HUES64 (cell line): Measurements from ENCODE around the gene PI4KA.

Source experiments
- H3K27ac ChIP-seq: 2 replicates; pipeline ENCODE4 v1.7.0; 2013; ENCODE audit warnings: low read depth, low read length, inconsistent platforms
- H3K27me3 ChIP-seq: 2 replicates; pipeline ENCODE4 v1.6.1; 2013; ENCODE audit warnings: mild to moderate bottlenecking, low read length; ENCODE audit not compliant: insufficient read depth
- H3K36me3 ChIP-seq: 2 replicates; pipeline ENCODE4 v1.6.1; 2013; ENCODE audit warnings: mild to moderate bottlenecking, low read length; ENCODE audit not compliant: insufficient read depth
- H3K4me1 ChIP-seq: 2 replicates; pipeline ENCODE4 v1.6.1; 2013; ENCODE audit warnings: mild to moderate bottlenecking, low read length, moderate library complexity; ENCODE audit not compliant: insufficient read depth
- H3K4me3 ChIP-seq: 2 replicates; pipeline ENCODE4 v1.5.1; 2013; ENCODE audit warnings: mild to moderate bottlenecking, low read length, moderate library complexity
- H3K9ac ChIP-seq: 2 replicates; pipeline ENCODE4 v1.6.1; 2013; ENCODE audit warnings: mild to moderate bottlenecking, low read depth, low read length
- H3K9me3 ChIP-seq: 2 replicates; pipeline ENCODE4 v1.6.1; 2013; ENCODE audit warnings: low read depth, low read length; ENCODE audit not compliant: insufficient read depth
- WGBS: fragments of 150-250, 120-280 bp; methylation state at CpG from one replicate; pipeline ENCODE4 v1.1.7; 2013; ENCODE audit warnings: missing lambda C conversion rate; 5-methylcytosine and 5-hydroxymethylcytosine counted together

Gene PI4KA

GRCh38 chr22:20787223-20787622 lies 71.4 kb downstream of the PI4KA start:
- Histone ChIP-seq H3K9ac (no peak overlapping the region), H3K4me1 (0 out of 2 replicates have a peak, but pooled peaks cover 6% of the 10 kb centered on the region), H3K36me3 (peaks cover 7% of the 10 kb centered on the region; the same call in 1 of the 2 replicates), H3K4me3 (no peak overlapping the region), H3K9me3 (no peaks in the 10 kb centered on the region), H3K27me3 (no peaks in the 10 kb centered on the region), H3K27ac (no peak overlapping the region)
- 96% methylated on average over 4 of the region's 4 CpGs for WGBS

GRCh38 chr22:20786536-20786979 lies 72.1 kb downstream of the PI4KA start:
- 0 out of 2 replicates have a peak, but pooled peaks cover 6% of the 10 kb centered on the region for H3K4me1 ChIP-seq
- H3K9me3 ChIP-seq: no peaks in the 10 kb centered on the region
- no peak overlapping the region for H3K4me3 ChIP-seq
- WGBS: 92% methylated on average over 10 of the region's 10 CpGs
- no peak overlapping the region for H3K27ac ChIP-seq
- no peak overlapping the region for H3K9ac ChIP-seq
- no peaks in the 10 kb centered on the region for H3K27me3 ChIP-seq
- H3K36me3 ChIP-seq: peaks cover 5% of the 10 kb centered on the region; the same call in 1 of the 2 replicates

GRCh38 chr22:20786048-20786447 lies 72.6 kb downstream of the PI4KA start:
- H3K27me3 ChIP-seq: no peaks in the 10 kb centered on the region
- H3K4me3 ChIP-seq: no peak overlapping the region
- no peak overlapping the region for H3K9ac ChIP-seq
- WGBS: 92% methylated on average over 8 of the region's 8 CpGs
- H3K36me3 ChIP-seq: peaks cover 5% of the 10 kb centered on the region; the same call in 1 of the 2 replicates
- H3K4me1 ChIP-seq: 0 out of 2 replicates have a peak, but pooled peaks cover 6% of the 10 kb centered on the region
- H3K9me3 ChIP-seq: no peaks in the 10 kb centered on the region
- no peak overlapping the region for H3K27ac ChIP-seq

GRCh38 chr22:20785415-20785814 lies 73.2 kb downstream of the PI4KA start:
- no peaks in the 10 kb centered on the region for H3K9me3 ChIP-seq
- H3K27me3 ChIP-seq: no peaks in the 10 kb centered on the region
- H3K4me1 ChIP-seq: 0 out of 2 replicates have a peak, but pooled peaks cover 6% of the 10 kb centered on the region
- 93% methylated on average over 2 of the region's 3 CpGs for WGBS
- H3K9ac ChIP-seq: no peak overlapping the region
- H3K27ac ChIP-seq: no peak overlapping the region
- no peak overlapping the region for H3K4me3 ChIP-seq
- H3K36me3 ChIP-seq: 0 out of 2 replicates have a peak, but pooled peaks cover 3% of the 10 kb centered on the region

- no peaks in the 10 kb centered on the region for H3K9me3 ChIP-seq
- H3K4me3 ChIP-seq: no peak overlapping the region
- no peaks in the 10 kb centered on the region for H3K27me3 ChIP-seq
- H3K4me1 ChIP-seq: peaks cover 6% of the 10 kb centered on the region; the same call in 1 of the 2 replicates
- WGBS: 66% methylated on average over 14 of the region's 14 CpGs
- 0 out of 2 replicates have a peak, but pooled peaks cover 3% of the 10 kb centered on the region for H3K36me3 ChIP-seq
- H3K27ac ChIP-seq: no peak overlapping the region
- H3K9ac ChIP-seq: no peak overlapping the region
Observed at GRCh38 chr22:20783844-20784723, 74.5 kb downstream of the PI4KA start.

- H3K4me1 ChIP-seq: peaks cover 6% of the 10 kb centered on the region; the same call in 1 of the 2 replicates
- 0 out of 2 replicates have a peak, but pooled peaks cover 3% of the 10 kb centered on the region for H3K36me3 ChIP-seq
- no peak overlapping the region for H3K9ac ChIP-seq
- H3K27ac ChIP-seq: no peak overlapping the region
- H3K27me3 ChIP-seq: no peaks in the 10 kb centered on the region
- WGBS: 96% methylated on average over 3 of the region's 3 CpGs
- H3K9me3 ChIP-seq: no peaks in the 10 kb centered on the region
- no peak overlapping the region for H3K4me3 ChIP-seq
Observed at GRCh38 chr22:20783300-20783673, 75.3 kb downstream of the PI4KA start.

- Histone ChIP-seq H3K4me1 (peaks cover 6% of the 10 kb centered on the region; the same call in 1 of the 2 replicates), H3K9ac (no peak overlapping the region), H3K9me3 (no peaks in the 10 kb centered on the region), H3K4me3 (no peak overlapping the region), H3K36me3 (0 out of 2 replicates have a peak, but pooled peaks cover 3% of the 10 kb centered on the region), H3K27ac (no peak overlapping the region), H3K27me3 (no peaks in the 10 kb centered on the region)
- WGBS: 94% methylated on average over 4 of the region's 4 CpGs
Observed at GRCh38 chr22:20782596-20783299, 75.9 kb downstream of the PI4KA start.

- Histone ChIP-seq H3K9ac (no peak overlapping the region), H3K9me3 (no peaks in the 10 kb centered on the region), H3K4me1 (peaks cover 6% of the 10 kb centered on the region; the same call in 1 of the 2 replicates), H3K36me3 (0 out of 2 replicates have a peak, but pooled peaks cover 3% of the 10 kb centered on the region), H3K27me3 (no peaks in the 10 kb centered on the region), H3K4me3 (no peak overlapping the region), H3K27ac (no peak overlapping the region)
- WGBS: 92% methylated on average over 4 of the region's 4 CpGs
Observed at GRCh38 chr22:20782083-20782482, 76.5 kb downstream of the PI4KA start.

GRCh38 chr22:20781272-20781990 lies 77.2 kb downstream of the PI4KA start:
- Histone ChIP-seq H3K9me3 (no peaks in the 10 kb centered on the region), H3K27me3 (no peaks in the 10 kb centered on the region), H3K4me3 (no peak overlapping the region), H3K4me1 (peaks cover 6% of the 10 kb centered on the region; the same call in 1 of the 2 replicates), H3K9ac (no peak overlapping the region), H3K36me3 (no peaks in the 10 kb centered on the region), H3K27ac (no peak overlapping the region)
- 95% methylated on average over 11 of the region's 11 CpGs for WGBS

- H3K4me3 ChIP-seq: no peak overlapping the region
- no peak overlapping the region for H3K9ac ChIP-seq
- H3K27ac ChIP-seq: no peak overlapping the region
- 91% methylated on average over 5 of the region's 5 CpGs for WGBS
- H3K4me1 ChIP-seq: peaks cover 6% of the 10 kb centered on the region; the same call in 1 of the 2 replicates
- H3K27me3 ChIP-seq: no peaks in the 10 kb centered on the region
- H3K36me3 ChIP-seq: no peaks in the 10 kb centered on the region
- no peaks in the 10 kb centered on the region for H3K9me3 ChIP-seq
Observed at GRCh38 chr22:20779818-20780158, 78.8 kb downstream of the PI4KA start.
